Measurements from ENCODE around the gene PNPLA3.
A peak's percentile ranks its signal among the peaks of the same experiment; 100 is the strongest.
"Not testable (repeated sequence)": the region's sequence is repeated elsewhere in the genome, so short reads cannot be mapped to it uniquely, and the experiment has no call there.

The PNPLA3 gene

DNA sequence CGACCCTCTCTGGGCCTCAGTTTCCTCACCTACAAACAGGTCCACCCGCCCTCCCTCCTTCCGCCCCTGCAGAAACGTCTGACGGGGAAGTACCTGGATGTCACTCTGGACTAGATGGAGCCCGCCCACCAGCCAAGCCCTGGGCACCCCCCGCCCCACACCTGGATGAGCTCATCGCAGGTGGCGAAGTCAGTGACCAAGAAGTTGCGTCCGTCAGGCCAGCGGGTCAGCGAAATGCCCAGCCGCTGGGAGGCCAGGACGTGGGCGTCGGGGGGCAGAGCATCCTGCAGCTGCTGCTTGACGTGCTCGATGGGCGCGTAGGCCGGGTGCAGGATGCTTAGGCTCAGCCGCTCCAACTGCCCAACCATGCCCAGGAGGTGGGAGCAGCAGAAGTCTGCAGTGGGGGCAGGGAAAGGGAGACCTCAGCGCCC lies 32.7 kb upstream of the PNPLA3 start:
- no peak for DNase-seq

DNA sequence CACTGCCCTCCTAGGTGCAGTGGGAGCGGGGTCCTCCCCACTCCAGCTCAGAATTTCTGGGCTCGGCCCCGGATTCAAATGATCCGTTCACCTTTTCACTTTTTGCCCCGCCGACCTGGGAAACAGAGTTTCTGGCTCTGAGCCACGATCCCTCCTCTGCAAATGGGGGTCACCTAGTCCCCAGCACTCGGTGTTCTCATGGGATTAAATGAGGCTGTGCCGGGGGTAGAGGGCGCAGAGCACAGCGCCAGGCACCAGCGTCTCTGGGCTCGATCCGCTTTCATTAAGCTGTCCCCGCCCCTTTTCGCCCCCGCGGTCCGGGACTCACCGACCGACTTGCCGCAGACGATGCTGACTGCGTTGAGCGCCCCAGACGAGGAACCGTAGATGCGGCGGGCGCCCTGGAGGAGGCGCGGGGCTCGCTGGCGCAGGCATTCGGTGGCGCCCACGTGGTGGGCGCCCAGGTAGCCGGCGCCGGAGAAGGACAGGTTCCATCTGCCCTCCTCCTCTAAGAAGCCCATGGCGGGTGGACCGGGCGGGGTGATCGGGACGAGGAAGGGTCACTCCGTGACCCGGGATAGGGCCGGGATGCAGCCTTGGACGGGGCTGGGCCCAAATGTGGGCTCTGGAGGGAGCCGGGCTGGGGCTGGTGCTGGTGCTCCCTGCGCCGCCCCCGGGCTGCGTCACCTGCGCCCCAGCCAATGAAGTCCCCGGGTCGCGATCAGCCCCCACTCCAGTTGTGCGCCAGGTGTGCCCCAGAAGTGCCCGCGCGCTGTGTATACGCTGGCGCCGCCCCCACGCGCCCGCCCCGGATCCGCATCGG lies 32.0 kb upstream of the PNPLA3 start, which contains the start of gene PNPLA5:
Gene PNPLA5, minus strand, starts transcription at position 654 of the 823 bp plus-strand sequence. Its CDS starts 133 bp downstream, at position 521.
- peak; percentile 19 to 30 for DNase-seq

DNA sequence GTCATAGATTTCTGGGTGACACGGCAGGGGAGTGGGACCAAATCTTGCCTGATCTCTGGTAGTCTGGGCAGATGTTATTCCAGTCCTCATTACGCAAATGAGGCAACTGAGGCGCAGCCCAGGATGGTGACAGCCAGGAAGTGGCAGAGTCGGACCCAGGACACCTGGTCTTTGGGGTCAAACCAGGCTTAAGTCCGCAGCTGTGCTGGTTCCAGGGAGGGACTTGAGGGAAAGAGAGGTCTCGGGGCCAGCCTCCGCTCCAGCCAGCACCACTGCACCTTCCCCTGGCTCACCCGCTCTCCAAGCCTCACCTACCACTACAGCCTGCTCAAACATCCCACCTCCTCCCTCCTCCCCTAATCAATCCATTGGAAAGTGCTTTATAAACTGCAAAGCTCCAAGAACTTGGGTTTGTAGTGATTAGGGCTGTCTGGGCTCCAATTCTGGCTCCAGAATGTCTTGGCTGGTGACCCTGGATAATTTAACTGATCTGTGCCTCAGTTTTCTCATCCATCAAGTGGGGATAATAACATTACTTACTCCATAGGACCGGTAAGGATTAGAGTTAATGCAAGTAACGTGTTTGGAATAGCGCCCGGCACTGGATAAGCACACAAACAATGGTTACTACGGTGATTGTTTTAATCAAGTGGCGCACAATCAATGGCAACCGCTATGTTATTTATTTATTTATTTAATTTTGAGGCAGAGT lies 31.3 kb upstream of the PNPLA3 start:
- DNase-seq, result no peak

DNA sequence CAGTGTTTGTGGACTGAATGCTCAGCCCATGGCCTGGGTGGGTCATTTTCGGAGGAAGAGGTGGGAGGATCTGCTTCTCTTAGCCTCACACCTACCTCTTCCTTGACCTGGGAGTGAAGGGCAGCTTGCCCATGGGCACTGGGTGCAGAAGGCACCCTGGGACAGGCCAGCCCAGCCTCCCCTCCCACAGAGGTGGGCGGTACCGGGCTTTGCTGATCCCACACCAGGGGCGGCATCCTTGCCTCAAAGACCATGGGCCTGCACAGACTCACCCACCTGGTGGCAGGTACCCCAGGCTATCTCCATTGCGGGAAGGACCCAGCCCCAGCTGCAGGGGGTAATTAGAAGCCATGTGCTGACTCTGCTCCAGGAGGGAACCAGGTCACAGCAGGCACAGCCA lies 30.3 kb upstream of the PNPLA3 start:
- no peak for DNase-seq

DNA sequence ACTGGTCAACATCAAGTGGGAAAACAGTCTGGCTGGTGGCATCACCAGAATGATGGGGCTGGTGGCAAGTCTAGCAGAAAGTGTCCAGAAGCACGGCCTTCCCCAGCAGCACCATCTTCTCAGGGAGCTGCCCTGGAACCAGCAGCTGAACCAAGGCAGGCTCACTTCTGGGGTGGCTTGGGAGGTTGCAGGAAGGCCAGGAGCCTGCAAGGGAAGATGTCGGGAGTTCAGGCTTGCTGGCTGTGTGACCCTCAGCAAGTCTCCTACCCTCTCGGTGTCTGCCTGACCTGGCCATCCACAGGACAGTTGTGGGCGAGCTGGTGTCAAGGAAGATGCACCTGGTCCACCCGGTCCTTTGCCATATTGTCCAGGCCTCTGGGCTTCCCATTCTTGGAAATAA lies 29.5 kb upstream of the PNPLA3 start:
- DNase-seq, result no peak

DNA sequence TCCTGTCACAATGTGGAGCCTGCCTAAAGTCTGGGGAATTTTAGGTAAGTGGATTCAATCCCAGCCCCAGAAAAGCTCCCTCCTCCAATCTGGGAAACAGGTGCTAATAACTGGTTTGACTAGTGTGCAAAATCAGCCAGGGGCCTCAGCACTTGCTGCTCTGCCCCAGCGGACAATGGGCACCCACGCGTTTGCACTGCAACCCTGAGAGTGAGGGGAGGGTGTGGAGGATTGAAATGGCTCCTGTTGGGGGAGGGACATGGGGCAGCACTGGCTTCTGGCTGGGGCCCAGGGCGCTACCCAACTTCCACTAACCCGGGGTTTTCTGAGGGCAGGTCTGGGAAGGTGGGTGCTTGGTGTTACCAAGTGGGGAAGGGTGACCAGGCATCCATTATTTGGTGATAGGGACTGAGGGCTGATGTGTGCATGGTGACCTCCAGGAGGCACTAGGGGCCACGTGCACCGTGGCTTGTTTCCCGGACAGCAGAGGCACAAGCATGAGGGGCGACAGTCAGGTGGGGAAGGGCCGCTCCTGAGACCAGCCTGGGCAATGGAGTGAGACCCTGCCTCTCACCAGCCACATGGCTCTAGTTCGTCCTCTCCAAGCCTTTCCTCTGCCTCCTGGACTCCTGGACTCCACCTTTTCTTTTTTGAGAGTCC lies 27.5 kb upstream of the PNPLA3 start:
- DNase-seq, result no peak

DNA sequence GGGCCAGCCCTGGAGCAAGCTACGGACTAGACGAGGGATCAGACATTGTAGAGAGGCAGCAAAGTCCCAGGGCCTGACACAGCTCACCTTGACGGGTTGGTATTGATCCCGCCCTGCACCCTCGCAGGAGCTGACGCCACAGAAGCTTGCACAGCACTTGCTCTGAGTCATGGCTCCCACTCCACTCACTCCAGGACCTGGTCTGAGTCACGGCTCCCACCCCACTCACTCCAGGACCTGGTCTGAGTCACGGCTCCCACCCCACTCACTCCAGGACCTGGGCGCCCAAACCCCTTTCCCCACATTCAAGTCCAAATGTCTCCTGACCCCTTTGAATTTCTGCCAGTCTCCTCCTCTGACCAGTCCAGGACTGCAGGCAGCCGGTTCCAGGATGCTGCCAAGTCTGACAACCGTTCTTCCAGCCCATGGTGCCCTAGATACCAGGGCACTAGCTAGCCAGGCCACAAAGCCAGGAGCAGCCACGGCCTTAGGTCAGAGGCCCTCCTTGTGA lies 25.8 kb upstream of the PNPLA3 start:
- DNase-seq, result no peak

DNA sequence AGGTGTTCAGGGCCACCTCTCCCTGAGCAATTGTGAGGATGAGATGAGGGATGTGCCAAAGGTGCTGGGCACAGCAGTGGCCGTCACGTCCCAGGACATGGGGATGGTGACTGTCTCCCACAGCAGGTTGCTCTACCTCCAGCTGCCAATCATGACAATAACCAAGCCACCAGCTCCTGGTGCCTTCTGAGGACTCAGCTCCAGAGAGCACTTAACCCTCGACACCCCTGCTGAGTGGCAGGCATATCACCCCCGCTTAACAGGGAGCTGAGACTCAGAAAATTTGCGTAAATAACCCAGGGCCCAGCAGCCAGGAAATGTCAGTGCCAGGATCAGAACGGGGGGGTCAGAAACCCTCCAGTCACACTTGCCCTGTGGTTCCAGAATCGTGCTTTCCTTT lies 23.4 kb upstream of the PNPLA3 start:
- no peak for DNase-seq

DNA sequence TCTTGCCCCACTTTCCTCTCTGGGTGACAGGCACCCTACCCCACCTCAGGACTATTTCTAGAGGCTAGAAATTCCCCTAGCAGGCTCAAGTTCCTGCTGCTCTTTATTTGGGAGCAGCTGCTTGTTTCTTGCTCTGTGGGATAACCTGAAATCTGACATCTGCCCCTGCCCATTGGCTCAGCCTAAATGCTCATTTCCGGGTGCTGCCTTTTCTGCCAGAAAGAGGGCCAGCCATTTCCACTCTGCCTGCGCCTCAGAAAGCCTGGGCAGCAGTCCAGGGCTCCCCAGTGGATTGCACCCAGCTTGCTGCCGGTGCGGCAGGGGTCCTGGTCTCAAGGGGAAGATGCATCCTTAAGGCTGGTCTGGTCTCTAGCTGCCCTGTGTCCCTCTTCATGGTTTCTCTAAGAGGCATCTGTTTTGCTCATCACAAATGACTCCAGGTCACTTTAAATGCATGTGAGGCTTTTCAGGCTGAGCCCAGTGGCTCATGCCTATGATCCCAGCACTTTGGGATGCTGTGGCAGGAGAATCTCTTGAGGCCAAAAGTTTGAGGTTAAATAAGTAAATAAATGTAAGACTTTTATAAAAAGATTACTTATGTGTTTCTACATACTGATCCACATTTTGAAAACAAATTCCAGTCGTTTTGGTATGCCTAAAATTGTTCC lies 21.5 kb upstream of the PNPLA3 start:
- no peak for DNase-seq

DNA sequence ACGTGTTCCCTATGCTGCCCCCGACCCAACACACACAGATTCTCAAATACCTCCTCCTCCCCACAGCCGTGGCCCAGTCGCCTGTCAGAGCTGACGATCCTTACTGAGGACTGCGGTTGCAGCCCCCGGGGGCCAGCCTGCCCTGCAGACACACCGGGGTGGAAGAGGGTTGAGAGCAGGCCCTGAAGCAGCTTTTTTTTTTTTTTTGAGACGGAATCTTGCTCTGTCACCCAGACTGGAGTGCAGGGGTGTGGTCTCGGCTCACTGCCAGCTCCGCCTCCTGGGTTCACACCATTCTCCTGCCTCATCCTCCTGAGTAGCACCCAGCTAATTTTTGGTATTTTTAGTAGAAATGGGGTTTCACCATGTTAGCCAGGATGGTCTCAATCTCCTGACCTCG lies 20.6 kb upstream of the PNPLA3 start:
- DNase-seq, result not testable (repeated sequence)

DNA sequence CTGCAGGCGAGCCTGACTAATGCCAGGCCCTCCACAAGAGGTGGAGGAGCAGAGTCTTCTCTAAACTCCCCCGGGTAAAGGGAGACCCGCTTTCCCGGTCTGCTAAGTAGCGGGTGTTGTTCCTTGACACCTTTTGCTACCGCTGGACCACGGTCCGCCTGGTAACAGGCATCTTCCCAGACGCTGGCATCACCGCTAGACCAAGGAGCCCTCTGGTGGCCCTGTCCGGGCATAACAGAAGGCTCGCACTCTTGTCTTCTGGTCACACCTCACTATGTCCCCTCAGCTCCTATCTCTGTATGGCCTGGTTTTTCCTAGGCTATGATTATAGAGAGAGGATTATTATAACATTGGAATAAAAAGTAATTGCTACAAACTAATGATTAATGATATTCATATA lies 19.2 kb upstream of the PNPLA3 start:
- DNase-seq, result not testable (repeated sequence)

DNA sequence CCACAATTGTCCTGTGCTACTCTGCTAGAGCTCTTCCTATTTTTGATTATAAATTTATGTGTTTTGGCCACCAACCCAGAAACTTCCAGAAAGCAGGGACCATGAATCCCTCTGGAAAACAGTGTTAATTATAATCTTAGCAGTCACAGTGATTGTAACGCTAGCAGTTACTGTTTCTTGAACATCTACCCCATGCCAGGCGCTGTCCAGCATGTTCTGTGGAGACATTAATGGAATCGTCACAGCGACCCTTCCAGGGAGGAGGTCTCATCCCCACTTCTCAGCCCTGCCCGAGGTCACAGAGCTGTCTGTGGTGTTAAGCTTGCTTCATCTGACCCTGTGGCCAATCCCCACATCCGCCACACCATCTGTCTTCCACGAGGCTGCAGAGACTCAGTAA lies 17.9 kb upstream of the PNPLA3 start:
- DNase-seq, result no peak

DNA sequence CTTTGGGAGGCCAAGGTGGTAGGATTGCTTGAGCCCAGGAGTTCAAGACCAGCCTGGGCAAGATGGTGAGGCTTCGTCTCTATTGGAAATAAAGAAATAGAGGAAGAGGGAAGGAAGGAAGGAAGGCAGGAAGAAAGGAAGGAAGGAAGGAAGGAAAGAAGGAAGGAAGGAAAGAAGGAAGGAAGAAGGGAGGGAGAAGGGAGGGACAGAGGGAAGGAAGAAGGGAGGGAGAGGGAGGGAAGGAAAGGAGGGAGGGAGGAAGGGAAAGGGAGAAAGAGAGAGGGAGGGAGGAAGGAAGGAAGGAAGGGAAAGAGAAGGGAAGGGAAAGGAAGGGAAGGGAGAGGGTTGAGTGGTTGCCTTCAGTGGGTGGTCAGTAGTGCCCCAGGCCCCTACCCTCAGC lies 13.9 kb upstream of the PNPLA3 start:
- DNase-seq, result no peak

DNA sequence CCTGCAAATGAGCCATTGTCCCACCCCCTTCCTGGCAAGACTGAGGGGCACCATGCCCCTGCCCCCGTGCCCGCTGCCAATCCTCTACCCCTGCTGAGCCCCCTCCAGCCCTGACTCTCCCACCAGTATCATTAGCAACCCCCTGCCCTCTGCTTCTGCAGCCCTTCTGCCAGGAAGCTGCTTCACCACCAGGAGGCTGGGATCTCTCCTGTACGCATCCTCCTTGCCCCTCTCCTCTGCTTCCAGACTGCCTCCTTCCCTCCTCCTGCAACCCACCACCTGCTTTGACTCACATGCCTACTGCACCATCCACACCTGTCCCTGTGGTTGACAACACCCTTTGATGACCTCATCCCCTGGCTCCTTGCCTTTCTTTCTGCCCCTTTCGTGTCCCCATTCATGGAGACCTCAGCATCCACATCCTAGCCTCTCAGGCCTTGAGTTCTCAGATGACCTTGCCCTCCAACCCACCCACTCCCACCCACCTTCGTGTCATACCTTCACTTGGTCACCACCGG lies 13.4 kb upstream of the PNPLA3 start:
- DNase-seq, result no peak

DNA sequence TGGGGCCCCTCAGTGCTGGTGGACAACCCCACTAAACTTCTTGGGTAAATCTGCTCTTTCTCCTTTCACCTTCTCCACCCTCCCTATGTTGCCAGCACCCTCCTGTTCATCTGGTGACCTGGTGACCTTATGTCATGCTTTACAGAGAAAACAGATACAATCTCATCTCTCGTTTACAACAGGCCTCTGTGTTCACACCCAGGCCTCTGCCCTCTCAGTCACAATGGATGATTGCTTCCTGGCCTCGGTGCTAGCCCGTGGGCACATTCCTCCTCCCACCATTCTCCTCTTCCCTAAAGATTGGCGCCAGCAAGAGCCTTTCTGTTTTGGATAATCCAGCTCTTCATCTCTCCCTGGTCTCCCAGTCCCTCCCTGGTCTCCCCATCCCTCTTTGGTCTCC lies 12.3 kb upstream of the PNPLA3 start:
- DNase-seq, result no peak

DNA sequence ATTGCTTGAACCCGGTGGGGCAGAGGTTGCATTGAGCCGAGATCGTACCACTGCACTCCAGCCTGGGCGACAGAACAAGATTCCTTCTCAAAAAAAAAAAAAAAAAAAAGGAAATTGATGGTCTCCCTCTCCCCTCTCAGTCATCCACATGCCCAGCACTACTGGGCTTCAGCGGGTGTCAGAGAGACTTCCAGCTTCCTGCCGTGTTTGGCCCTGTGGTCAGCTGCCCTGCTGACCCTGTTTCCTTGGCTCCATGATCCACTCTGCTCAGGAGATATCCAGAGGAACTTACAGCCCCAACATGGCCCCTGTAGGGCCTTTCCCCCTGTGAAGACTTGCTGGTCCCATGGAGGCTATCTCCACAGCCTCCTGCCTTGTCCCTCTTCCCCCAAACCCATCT lies 6.1 kb upstream of the PNPLA3 start:
- DNase-seq, result no peak

DNA sequence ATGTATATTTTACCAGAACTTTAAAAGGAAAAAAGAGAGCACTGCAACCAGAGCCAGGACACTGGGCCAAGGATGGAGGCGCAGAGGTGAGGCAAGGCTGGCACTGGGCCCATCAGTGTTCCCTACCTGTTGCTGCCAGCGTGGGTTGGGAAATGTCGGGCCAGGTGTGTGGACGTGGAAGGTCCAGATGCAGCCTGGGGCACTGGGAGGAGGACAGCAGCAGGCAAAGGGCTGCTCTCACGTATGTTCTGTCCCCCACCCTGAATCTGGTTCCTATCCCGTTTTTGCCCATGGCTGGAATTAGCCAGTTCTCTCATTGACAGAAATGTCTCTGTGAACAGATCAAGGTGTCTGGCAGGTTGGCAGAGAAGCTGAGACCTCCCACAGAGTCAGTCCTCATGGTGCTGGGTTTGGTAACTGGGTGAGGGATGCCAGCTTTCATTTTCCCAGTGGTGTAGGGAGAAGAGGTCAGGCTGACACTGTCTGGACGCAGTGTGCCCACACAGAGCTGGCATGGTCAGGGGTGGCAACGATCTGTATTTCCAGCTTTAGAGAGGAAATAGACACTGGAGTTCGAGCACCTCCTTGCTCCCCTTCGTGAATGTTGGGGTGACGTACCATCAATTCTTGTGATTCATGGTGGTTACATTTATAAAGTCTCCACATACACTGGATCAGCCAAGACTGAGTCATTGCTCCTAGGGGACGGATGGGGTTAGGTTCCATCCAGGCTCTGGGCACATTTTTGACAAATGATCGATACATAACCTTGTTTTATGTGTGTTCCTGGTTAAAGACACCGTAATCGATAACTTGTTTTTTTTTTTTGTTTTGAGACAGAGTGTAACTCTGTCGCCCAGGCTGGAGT lies 4.3 kb upstream of the PNPLA3 start:
- DNase-seq, result no peak

DNA sequence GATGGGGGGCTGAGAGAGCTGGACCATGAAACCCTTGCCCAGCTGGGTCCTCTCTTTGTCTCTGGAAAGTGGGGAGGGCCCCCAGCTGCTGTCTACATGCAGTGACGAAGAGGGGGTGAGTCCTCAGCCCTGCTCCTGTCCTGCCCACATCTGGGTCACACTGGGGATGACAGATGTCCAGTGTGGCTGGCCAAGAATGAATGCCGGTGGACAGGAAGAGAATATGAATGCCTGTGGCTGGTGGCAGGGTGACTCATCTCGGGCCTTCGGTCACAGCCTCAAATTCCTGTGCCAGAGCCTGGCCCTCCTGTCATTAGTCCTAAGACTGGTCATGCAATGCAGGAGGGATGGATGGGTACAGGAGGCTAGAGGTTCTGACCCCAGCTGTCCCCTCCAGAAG lies 2.2 kb upstream of the PNPLA3 start:
- no peak for DNase-seq

DNA sequence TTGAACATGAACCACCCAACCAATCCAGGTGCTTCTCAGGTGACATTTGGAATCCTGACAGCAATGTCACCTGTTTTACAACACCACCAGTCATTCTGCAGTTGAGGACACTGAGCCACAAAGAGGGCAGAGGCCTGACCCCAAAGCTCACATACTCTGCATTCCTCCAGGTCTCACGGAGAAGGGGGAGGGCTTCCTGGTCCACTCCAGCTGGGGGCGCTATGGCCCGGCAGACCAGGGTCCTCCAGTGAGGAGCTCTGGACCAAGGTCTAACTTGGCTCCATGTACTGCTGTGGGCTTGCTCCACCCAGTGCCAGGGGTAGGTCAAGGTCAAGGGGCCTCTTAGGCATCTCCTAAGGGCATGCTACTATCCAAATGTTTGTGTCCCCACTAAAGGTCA lies 1.5 kb upstream of the PNPLA3 start:
- no peak for DNase-seq

DNA sequence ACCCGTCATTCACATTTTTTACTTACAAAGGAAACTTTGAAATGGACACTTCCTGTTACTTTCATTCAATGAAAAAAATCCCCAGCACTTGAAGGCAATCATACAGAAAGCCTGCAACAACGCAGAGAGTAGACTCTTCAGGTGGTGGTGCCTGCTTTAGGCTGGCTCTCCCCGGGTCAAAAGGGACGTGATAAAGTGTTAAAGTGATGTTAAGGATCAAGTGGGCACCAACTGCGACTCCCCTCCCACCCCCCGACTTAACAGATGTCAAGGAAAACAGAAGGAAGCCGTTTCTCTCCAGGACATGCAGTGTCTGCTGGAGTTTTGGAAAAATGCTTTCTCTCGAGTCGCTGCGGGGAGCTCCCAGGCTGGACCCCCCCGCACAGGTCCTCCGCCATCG lies 414 bp upstream of the PNPLA3 start:
- DNase-seq, result no peak

DNA sequence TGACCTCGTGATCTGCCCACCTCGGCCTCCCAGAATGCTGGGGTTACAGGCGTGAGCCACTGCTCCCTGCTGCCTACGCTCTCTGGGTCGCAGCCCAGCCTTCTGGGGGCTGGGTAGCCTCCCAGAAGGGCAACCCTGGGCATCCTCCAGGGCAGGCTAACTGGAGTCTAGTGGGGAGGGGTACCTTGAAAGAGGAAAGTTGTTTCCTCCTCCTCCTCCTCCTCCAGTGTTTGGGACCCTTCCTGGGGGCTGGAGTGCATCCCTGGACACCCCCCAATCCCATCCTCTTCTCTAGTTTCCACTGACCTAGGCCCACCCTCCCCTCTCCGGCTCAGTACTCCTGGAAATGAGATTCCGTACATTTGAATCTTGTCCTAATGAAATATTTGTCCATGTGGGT lies 1.3 kb downstream of the PNPLA3 start:
- DNase-seq, result no peak
